Measurements from ENCODE around the gene CCNB2.
"Not testable (repeated sequence)": the region's sequence is repeated elsewhere in the genome, so short reads cannot be mapped to it uniquely, and the experiment has no call there.

Gene CCNB2

GRCh38 chr15:59137566-59137965 lies 32.6 kb downstream of the CCNB2 start:
- DNase-seq = no peak

GRCh38 chr15:59138243-59138642 lies 33.3 kb downstream of the CCNB2 start:
- peak in 2 of 4 experiments; percentile 19 to 45 for DNase-seq

GRCh38 chr15:59140422-59141226 lies 35.7 kb downstream of the CCNB2 start:
- no peak for DNase-seq

- DNase-seq = no peak
These were observed 38.3 kb downstream of the CCNB2 start for GRCh38 chr15:59143281-59143680.

- DNase-seq = not testable (repeated sequence)
These were observed 39.6 kb downstream of the CCNB2 start for GRCh38 chr15:59144594-59144993.

- no peak for DNase-seq
These were observed 42.7 kb downstream of the CCNB2 start for GRCh38 chr15:59147666-59148065.

- DNase-seq = no peak
These were observed 43.3 kb downstream of the CCNB2 start for GRCh38 chr15:59148153-59148833.

- no peak for DNase-seq
These were observed 45.2 kb downstream of the CCNB2 start for GRCh38 chr15:59150185-59150584.

GRCh38 chr15:59152694-59153450 lies 47.9 kb downstream of the CCNB2 start:
- no peak for DNase-seq

- no peak for DNase-seq
These were observed 48.5 kb downstream of the CCNB2 start for GRCh38 chr15:59153466-59153865.

- no peak for DNase-seq
These were observed 49.3 kb downstream of the CCNB2 start for GRCh38 chr15:59154243-59154642.

- no peak for DNase-seq
These were observed 50.5 kb downstream of the CCNB2 start for GRCh38 chr15:59155431-59155830.

- DNase-seq = no peak
These were observed 52.5 kb downstream of the CCNB2 start for GRCh38 chr15:59157396-59157795.

GRCh38 chr15:59157840-59158700 lies 53.1 kb downstream of the CCNB2 start:
- no peak for DNase-seq

- DNase-seq = no peak
These were observed 53.7 kb downstream of the CCNB2 start for GRCh38 chr15:59158701-59159034.

- no peak for DNase-seq
These were observed 54.3 kb downstream of the CCNB2 start for GRCh38 chr15:59159210-59159609.

- no peak for DNase-seq
These were observed 56.1 kb downstream of the CCNB2 start for GRCh38 chr15:59160880-59161593.

- not testable (repeated sequence) for DNase-seq
These were observed 57.1 kb downstream of the CCNB2 start for GRCh38 chr15:59162080-59162479.

GRCh38 chr15:59165726-59166125 lies 60.8 kb downstream of the CCNB2 start:
- no peak for DNase-seq

GRCh38 chr15:59166166-59166565 lies 61.2 kb downstream of the CCNB2 start:
- DNase-seq = no peak

GRCh38 chr15:59166601-59167265 lies 61.8 kb downstream of the CCNB2 start:
- no peak for DNase-seq

GRCh38 chr15:59168536-59168935 lies 63.6 kb downstream of the CCNB2 start:
- no peak for DNase-seq
